Panc1 (cell line): ENCODE data around the gene PAH. TPM values are rescaled to one million over a fixed set of nuclear protein-coding genes. Genes with fewer than 3 reads are reported as not detected.

ENCODE experiments used
- ATAC-seq: fragments of 200-7000 bp; cut with Tn5 transposase; 2 replicates; pipeline ENCODE4 v1.9.1; 2020; ENCODE audit warnings: mild to moderate bottlenecking, moderate library complexity
- BruUV-seq: library from RNA; stranded (reverse); fragments of 400-500 nt; replicated peaks from 2 replicates; lab custom pipeline; 2021; lab: Mats Ljungman, UMichigan
- CTCF ChIA-PET: fragments of 300-600 bp; sonication (Branson Sonifier 250); formaldehyde crosslinking; loops from one replicate; lab custom pipeline; 2022; ENCODE audit warnings: antibody characterized with exemption; lab: Charles Lee
- POLR2A ChIA-PET: fragments of 300-600 bp; sonication (Branson Sonifier 250); formaldehyde crosslinking; loops from one replicate; lab custom pipeline; 2022; ENCODE audit warnings: antibody characterized with exemption; lab: Charles Lee
- DNase-seq: peaks from one replicate; pipeline ENCODE4 v3.0.0-alpha.2; 2010; ENCODE audit warnings: low read depth, low spot score
- H3K27ac ChIP-seq: 2 replicates; pipeline ENCODE4 v1.5.1; 2011; ENCODE audit warnings: mild to moderate bottlenecking, low read length, inconsistent platforms
- H3K27me3 ChIP-seq: fragments of 200-500 bp; sonication (Bioruptor generic); 2 replicates; pipeline ENCODE4 v1.6.0; 2014; ENCODE audit warnings: low read length, inconsistent platforms; ENCODE audit not compliant: control insufficient read depth, insufficient read depth
- H3K36me3 ChIP-seq: fragments of 200-500 bp; sonication (Bioruptor generic); 2 replicates; pipeline ENCODE4 v1.5.1; 2014; ENCODE audit warnings: inconsistent platforms, mild to moderate bottlenecking, low read length, moderate library complexity; ENCODE audit not compliant: control insufficient read depth, insufficient read depth
- H3K4me1 ChIP-seq: 2 replicates; pipeline ENCODE4 v1.5.1; 2011; ENCODE audit warnings: inconsistent platforms, mild to moderate bottlenecking, low read length, moderate library complexity; ENCODE audit not compliant: control insufficient read depth, insufficient read depth
- H3K4me3 ChIP-seq, 2 experiments: 2 replicates each; pipeline ENCODE4 v1.5.1; 2011 to 2012; ENCODE audit warnings: low read depth in 2 of 2, low read length in 2 of 2, mild to moderate bottlenecking in 2 of 2, inconsistent platforms in 1 of 2, moderate library complexity in 1 of 2
- H3K9me3 ChIP-seq: fragments of 200-500 bp; sonication (Bioruptor generic); 2 replicates; pipeline ENCODE4 v1.5.1; 2014; ENCODE audit warnings: low read depth, mild to moderate bottlenecking, inconsistent platforms, low read length, moderate library complexity; ENCODE audit not compliant: control insufficient read depth, insufficient read depth
- POLR2AphosphoS5 ChIP-seq: IDR thresholded peaks from 2 replicates; pipeline ENCODE4 v1.6.1; 2012; ENCODE audit warnings: mild to moderate bottlenecking, low read depth, low read length, moderate library complexity
- SIN3A ChIP-seq: IDR thresholded peaks from 2 replicates; pipeline ENCODE4 v1.6.1; 2012; ENCODE audit warnings: low read depth, mild to moderate bottlenecking, low read length, moderate library complexity, borderline replicate concordance; ENCODE audit not compliant: insufficient read depth
- TCF7L2 ChIP-seq: IDR thresholded peaks from 2 replicates; pipeline ENCODE4 v1.6.1; 2011; ENCODE audit warnings: mild to moderate bottlenecking, low read depth, low read length, inconsistent platforms
- in situ Hi-C: cut with HindIII; loops from 2 replicates; pipeline ENCODE4 v1.10.0; 2016; ENCODE audit warnings: low sequenced_read_pairs, low pct_unique_long_range_greater_than_20kb
- intact Hi-C: fragments of 100-400 bp; cut with micrococcal nuclease; formaldehyde crosslinking; loops from one replicate; pipeline ENCODE4 v1.10.0; 2022; ENCODE audit not compliant: unreplicated experiment
- total RNA-seq: library from RNA; stranded (reverse); gene quantifications from one replicate; pipeline ENCODE4 v1.2.1, GENCODE V29; 2021; ENCODE audit not compliant: unreplicated experiment
- TF ChIP-seq, protein P1 (sequence below): fragments of 450-650 bp; IDR thresholded peaks from 2 replicates; pipeline ENCODE4 v1.5.1; 2017; ENCODE audit warnings: mild to moderate bottlenecking
- TF ChIP-seq, protein P2 (sequence below), 2 experiments: IDR thresholded peaks; 2 replicates each; pipeline ENCODE4 v1.6.1; 2011 to 2012; ENCODE audit warnings: low read depth in 2 of 2, control low read depth in 1 of 2, low read length in 1 of 2, mild to moderate bottlenecking in 1 of 2, moderate library complexity in 1 of 2; ENCODE audit not compliant: insufficient read depth in 1 of 2

The PAH gene
- total RNA-seq, 1 experiment from 2014 or later, result 0.51 TPM

DNA sequence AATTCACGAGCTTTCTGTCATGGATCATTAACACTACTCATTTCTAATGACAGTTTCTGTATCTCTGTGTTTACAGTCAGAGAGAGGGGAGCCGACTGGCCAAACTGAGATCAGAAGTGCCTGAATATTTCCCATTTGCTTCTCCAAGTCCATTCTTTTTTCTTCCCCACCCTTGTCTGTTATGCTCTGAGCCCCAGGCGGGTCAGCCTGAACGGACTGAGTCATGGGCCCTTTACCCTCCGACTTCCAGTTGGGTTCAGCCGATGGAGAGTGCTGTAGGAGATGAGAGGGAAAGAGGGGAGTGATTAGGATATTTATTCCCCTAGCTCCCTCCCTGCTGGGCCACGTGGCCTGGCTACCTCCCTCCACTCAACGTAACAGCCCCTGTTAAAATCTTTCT is 104.7 kb downstream of the PAH start:
- no peaks in the 10 kb centered on the region for H3K4me1 ChIP-seq
- no TSS peak for BruUV-seq
- DNase-seq, result no peak
- no peaks in the 10 kb centered on the region for H3K9me3 ChIP-seq
- intact Hi-C loops, result loop anchor here (5.0 kb wide), 1 partner anchor 875 kb away; no protein-coding TSS in a partner anchor
- no peaks in the 10 kb centered on the region for H3K27me3 ChIP-seq
- TF ChIP-seq POLR2AphosphoS5 (no peak), SIN3A (no peak), TCF7L2 (no peak)
- TF ChIP-seq, protein P1, sequence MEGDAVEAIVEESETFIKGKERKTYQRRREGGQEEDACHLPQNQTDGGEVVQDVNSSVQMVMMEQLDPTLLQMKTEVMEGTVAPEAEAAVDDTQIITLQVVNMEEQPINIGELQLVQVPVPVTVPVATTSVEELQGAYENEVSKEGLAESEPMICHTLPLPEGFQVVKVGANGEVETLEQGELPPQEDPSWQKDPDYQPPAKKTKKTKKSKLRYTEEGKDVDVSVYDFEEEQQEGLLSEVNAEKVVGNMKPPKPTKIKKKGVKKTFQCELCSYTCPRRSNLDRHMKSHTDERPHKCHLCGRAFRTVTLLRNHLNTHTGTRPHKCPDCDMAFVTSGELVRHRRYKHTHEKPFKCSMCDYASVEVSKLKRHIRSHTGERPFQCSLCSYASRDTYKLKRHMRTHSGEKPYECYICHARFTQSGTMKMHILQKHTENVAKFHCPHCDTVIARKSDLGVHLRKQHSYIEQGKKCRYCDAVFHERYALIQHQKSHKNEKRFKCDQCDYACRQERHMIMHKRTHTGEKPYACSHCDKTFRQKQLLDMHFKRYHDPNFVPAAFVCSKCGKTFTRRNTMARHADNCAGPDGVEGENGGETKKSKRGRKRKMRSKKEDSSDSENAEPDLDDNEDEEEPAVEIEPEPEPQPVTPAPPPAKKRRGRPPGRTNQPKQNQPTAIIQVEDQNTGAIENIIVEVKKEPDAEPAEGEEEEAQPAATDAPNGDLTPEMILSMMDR, result no peak
- TF ChIP-seq, protein P2, sequence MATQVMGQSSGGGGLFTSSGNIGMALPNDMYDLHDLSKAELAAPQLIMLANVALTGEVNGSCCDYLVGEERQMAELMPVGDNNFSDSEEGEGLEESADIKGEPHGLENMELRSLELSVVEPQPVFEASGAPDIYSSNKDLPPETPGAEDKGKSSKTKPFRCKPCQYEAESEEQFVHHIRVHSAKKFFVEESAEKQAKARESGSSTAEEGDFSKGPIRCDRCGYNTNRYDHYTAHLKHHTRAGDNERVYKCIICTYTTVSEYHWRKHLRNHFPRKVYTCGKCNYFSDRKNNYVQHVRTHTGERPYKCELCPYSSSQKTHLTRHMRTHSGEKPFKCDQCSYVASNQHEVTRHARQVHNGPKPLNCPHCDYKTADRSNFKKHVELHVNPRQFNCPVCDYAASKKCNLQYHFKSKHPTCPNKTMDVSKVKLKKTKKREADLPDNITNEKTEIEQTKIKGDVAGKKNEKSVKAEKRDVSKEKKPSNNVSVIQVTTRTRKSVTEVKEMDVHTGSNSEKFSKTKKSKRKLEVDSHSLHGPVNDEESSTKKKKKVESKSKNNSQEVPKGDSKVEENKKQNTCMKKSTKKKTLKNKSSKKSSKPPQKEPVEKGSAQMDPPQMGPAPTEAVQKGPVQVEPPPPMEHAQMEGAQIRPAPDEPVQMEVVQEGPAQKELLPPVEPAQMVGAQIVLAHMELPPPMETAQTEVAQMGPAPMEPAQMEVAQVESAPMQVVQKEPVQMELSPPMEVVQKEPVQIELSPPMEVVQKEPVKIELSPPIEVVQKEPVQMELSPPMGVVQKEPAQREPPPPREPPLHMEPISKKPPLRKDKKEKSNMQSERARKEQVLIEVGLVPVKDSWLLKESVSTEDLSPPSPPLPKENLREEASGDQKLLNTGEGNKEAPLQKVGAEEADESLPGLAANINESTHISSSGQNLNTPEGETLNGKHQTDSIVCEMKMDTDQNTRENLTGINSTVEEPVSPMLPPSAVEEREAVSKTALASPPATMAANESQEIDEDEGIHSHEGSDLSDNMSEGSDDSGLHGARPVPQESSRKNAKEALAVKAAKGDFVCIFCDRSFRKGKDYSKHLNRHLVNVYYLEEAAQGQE (IDR thresholded peaks at IDR 0.05; ENCODE audit: insufficient read depth in 1 of 2, low read depth in 2 of 2, low read length in 1 of 2), result no peak
- no peaks in the 10 kb centered on the region for H3K36me3 ChIP-seq
- POLR2A ChIA-PET, result no interaction called here
- H3K4me3 ChIP-seq, result no peak overlapping the region
- no peak overlapping the region for H3K27ac ChIP-seq
- ATAC-seq, result no peak
- in situ Hi-C loops, result no loop called here
- CTCF ChIA-PET, result no interaction called here

DNA sequence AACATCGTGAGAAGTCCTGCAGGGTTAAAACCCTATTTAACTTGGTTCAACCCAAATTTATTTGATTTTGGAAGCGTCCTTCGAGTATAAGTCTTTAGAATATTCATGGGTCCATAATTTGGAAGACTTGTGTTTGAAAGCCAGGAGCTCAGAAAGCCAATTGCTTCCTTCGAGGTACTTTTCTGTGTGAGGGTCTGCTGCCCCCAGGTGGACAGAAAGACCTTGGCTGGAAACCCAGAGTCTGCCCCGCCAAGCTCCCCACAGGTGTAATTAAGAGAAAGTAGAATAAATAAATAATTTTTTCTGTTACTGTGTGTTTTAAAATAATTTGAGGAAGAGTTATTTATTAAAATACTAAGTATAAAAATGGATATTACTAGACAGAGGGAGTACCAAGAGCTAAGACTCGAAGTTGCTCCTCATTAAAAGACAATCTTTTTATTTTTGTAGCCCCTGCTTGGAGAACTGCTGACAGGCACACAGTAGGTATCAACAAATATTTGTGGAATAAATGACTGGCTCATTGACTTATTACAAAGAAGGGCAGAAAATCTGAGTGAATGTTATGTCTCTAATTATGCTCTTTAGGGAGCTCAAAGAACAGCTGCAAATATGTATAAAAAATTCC is 105.8 kb downstream of the PAH start:
- intact Hi-C loops (loop anchor here (5.0 kb wide), 1 partner anchor 874 kb away; no protein-coding TSS in a partner anchor), in situ Hi-C loops (no loop called here)
- POLR2A ChIA-PET, result no interaction called here
- no peaks in the 10 kb centered on the region for H3K9me3 ChIP-seq
- H3K36me3 ChIP-seq, result no peaks in the 10 kb centered on the region
- no peak overlapping the region for H3K27ac ChIP-seq
- CTCF ChIA-PET, result interaction anchor here (0.5 to 0.9 kb wide), 5 partner anchors 9 to 729 kb away, joined by 3 to 4 read pairs (median 3); no protein-coding TSS in a partner anchor
- TF ChIP-seq, protein P1, result peak; percentile 82
- TF ChIP-seq TCF7L2 (no peak), SIN3A (no peak), POLR2AphosphoS5 (no peak)
- TF ChIP-seq, protein P2 (IDR thresholded peaks at IDR 0.05; ENCODE audit: insufficient read depth in 1 of 2, low read depth in 2 of 2, low read length in 1 of 2), result no peak
- no peaks in the 10 kb centered on the region for H3K27me3 ChIP-seq
- H3K4me1 ChIP-seq, result no peaks in the 10 kb centered on the region
- H3K4me3 ChIP-seq, result no peak overlapping the region
- DNase-seq, result peak; percentile 2
- no peak for ATAC-seq
- BruUV-seq, result no TSS peak
